Peyer's patch (tissue), 4 donors: ENCODE data around the gene KRTAP1-1. TPM values are rescaled to one million over a fixed set of nuclear protein-coding genes. Genes with fewer than 3 reads are reported as not detected.
"Not testable (repeated sequence)": the region's sequence is repeated elsewhere in the genome, so short reads cannot be mapped to it uniquely, and the experiment has no call there.

Experiments
- DNase-seq, 3 donors: peaks; one replicate each; pipeline ENCODE4 v3.0.0-alpha.2; 2017 to 2019
- H3K27ac ChIP-seq, 4 donors: fragments of 200-600 bp; sonication (generic); one replicate each; pipeline ENCODE4 v1.5.1; 2016 to 2019
- H3K27me3 ChIP-seq, 2 donors: fragments of 200-600 bp; sonication (generic); one replicate each; pipeline ENCODE4 v1.5.1; 2019
- H3K36me3 ChIP-seq, 3 donors: fragments of 200-600 bp; sonication (generic); one replicate each; pipeline ENCODE4 v1.5.1; 2016 to 2019
- H3K4me1 ChIP-seq, 4 donors: fragments of 200-600 bp; sonication (generic); one replicate each; pipeline ENCODE4 v1.5.1; 2016 to 2019
- H3K4me3 ChIP-seq, 4 donors: fragments of 200-600 bp; sonication (generic); 1 replicate in 3 of 4; 2 replicates in 1 of 4; pipeline ENCODE4 v1.5.1; 2016 to 2019; ENCODE audit warnings: mild to moderate bottlenecking in 1 of 4
- H3K9me3 ChIP-seq, 4 donors: fragments of 200-600 bp; sonication (generic); one replicate each; pipeline ENCODE4 v1.5.1; 2016 to 2019; ENCODE audit warnings: mild to moderate bottlenecking in 1 of 4
- POLR2A ChIP-seq, 2 donors: fragments of 450-650 bp; IDR thresholded peaks; one replicate each; pipeline ENCODE4 v1.5.1; 2017; ENCODE audit warnings: antibody characterized with exemption in 2 of 2, mild to moderate bottlenecking in 2 of 2, moderate library complexity in 2 of 2
- total RNA-seq, 4 donors: library from RNA; depleted of rRNA; stranded (reverse); fragments of >200 nt; gene quantifications; one replicate each; pipeline ENCODE4 v1.1.0, GENCODE V29; 2016
- TF ChIP-seq, protein P1 (sequence below), 6 experiments: fragments of 450-650 bp in 4 of 6; fragments of 200-600 bp in 2 of 6; sonication (generic) in 1 of 6; IDR thresholded peaks; one replicate each; pipeline ENCODE4 v1.5.1; 2017 to 2019; ENCODE audit warnings: antibody characterized with exemption in 6 of 6, mild to moderate bottlenecking in 3 of 6, moderate library complexity in 1 of 6

Gene KRTAP1-1
- total RNA-seq, 4 donors from 2014 or later = not detected

DNA sequence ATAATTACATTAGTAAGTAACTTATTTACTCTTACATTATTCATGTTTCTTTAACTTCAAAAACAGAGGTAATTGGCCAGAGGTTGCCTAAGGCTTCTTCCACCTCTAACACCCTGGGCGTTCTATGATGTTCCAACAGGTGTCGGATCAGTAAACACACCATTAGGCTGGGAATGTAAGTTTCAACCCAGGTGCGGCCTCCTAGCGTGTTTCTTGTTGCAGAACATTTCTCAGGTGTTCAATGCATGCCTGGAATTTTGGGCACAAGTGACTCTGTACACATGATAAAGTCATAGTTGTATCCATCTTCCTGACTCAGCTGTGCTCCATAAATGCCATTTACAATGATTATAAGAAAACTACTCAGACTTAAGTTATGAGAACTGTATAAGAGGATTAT, 12.8 kb upstream of the KRTAP1-1 start:
- H3K4me3 ChIP-seq = no peak overlapping the region
- H3K4me1 ChIP-seq = no peaks in the 10 kb centered on the region
- TF ChIP-seq, protein P1, sequence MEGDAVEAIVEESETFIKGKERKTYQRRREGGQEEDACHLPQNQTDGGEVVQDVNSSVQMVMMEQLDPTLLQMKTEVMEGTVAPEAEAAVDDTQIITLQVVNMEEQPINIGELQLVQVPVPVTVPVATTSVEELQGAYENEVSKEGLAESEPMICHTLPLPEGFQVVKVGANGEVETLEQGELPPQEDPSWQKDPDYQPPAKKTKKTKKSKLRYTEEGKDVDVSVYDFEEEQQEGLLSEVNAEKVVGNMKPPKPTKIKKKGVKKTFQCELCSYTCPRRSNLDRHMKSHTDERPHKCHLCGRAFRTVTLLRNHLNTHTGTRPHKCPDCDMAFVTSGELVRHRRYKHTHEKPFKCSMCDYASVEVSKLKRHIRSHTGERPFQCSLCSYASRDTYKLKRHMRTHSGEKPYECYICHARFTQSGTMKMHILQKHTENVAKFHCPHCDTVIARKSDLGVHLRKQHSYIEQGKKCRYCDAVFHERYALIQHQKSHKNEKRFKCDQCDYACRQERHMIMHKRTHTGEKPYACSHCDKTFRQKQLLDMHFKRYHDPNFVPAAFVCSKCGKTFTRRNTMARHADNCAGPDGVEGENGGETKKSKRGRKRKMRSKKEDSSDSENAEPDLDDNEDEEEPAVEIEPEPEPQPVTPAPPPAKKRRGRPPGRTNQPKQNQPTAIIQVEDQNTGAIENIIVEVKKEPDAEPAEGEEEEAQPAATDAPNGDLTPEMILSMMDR (IDR thresholded peaks at IDR 0.05) = no peak
- TF ChIP-seq POLR2A (IDR thresholded peaks at IDR 0.05) = no peak
- peaks cover 0 to under 1% of the 10 kb centered on the region in 2 donors for H3K27me3 ChIP-seq
- DNase-seq = no peak
- no peaks in the 10 kb centered on the region for H3K36me3 ChIP-seq
- no peaks in the 10 kb centered on the region for H3K9me3 ChIP-seq
- H3K27ac ChIP-seq = no peak overlapping the region

DNA sequence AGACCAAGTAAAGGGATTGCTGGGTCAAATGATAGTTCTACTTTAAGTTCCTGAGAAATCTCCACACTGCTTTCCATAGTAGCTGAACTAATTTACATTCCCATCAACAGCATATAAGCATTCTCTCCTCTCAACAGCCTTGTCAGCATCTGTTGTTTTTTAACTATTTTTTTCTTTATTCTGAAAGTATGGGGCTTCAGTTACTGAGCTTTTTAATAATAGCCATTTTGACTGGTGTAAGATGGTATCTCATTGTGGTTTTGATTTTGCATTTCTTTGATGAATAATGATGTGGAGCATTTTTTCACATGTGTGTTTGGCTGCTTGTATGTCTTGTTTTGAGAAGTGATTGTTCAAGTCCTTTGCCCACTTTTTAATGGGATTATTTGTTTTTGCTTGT, 11.3 kb upstream of the KRTAP1-1 start:
- no peaks in the 10 kb centered on the region for H3K9me3 ChIP-seq
- H3K27me3 ChIP-seq = peaks cover 0 to 6% of the 10 kb centered on the region in 2 donors
- H3K4me1 ChIP-seq = no peaks in the 10 kb centered on the region
- no peak overlapping the region for H3K4me3 ChIP-seq
- DNase-seq = no peak
- H3K27ac ChIP-seq = no peak overlapping the region
- no peak for TF ChIP-seq POLR2A (IDR thresholded peaks at IDR 0.05)
- TF ChIP-seq, protein P1 (IDR thresholded peaks at IDR 0.05) = no peak
- H3K36me3 ChIP-seq = no peaks in the 10 kb centered on the region

DNA sequence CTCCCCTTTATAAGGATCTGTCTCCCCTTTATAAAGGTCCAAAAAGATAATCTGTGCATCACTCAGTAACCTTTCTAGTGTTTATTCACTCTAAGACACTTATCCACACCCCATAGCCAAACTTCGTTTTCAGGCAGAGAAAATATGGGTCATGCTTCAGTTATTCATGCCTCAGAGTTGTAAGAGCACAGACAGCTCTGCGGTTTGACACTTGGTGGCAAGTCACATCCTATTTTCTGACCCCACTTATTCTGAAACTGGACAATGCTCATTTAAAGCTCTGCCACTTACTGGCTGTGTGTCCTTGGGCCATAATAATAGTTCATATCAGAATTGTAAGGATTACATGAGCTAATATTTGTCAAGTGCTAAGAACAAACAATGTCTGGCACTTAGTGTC, 7.9 kb upstream of the KRTAP1-1 start:
- DNase-seq = no peak
- Histone ChIP-seq H3K4me3 (no peak overlapping the region), H3K27me3 (peaks cover 0 to 6% of the 10 kb centered on the region in 2 donors), H3K9me3 (no peaks in the 10 kb centered on the region), H3K27ac (no peak overlapping the region), H3K4me1 (no peaks in the 10 kb centered on the region), H3K36me3 (no peaks in the 10 kb centered on the region)
- TF ChIP-seq, protein P1 (IDR thresholded peaks at IDR 0.05) = no peak
- TF ChIP-seq POLR2A (IDR thresholded peaks at IDR 0.05) = no peak

DNA sequence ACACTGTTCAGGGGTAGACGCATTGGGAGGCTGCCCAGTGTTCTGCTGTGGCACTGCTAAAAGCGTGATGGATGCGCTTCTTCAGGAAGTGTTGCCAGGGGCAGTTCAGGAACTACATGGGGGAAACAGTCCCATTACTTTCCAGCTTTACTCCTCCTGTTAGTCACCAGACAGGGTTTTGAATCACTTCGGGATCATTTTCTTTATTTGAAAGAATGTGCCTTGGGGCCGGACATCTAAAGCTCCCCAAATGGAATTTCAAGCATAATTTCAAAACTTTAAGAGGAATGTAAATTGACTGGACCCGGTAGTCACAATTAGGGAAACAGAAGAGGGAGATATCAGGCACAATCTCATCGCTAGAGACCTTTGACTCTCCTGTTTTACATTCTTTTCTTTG, 7.2 kb upstream of the KRTAP1-1 start:
- Histone ChIP-seq H3K27ac (no peak overlapping the region), H3K27me3 (peaks cover 0 to 6% of the 10 kb centered on the region in 2 donors), H3K36me3 (no peaks in the 10 kb centered on the region), H3K9me3 (no peaks in the 10 kb centered on the region), H3K4me1 (no peaks in the 10 kb centered on the region), H3K4me3 (no peak overlapping the region)
- no peak for TF ChIP-seq POLR2A (IDR thresholded peaks at IDR 0.05)
- TF ChIP-seq, protein P1 (IDR thresholded peaks at IDR 0.05) = no peak
- no peak for DNase-seq

DNA sequence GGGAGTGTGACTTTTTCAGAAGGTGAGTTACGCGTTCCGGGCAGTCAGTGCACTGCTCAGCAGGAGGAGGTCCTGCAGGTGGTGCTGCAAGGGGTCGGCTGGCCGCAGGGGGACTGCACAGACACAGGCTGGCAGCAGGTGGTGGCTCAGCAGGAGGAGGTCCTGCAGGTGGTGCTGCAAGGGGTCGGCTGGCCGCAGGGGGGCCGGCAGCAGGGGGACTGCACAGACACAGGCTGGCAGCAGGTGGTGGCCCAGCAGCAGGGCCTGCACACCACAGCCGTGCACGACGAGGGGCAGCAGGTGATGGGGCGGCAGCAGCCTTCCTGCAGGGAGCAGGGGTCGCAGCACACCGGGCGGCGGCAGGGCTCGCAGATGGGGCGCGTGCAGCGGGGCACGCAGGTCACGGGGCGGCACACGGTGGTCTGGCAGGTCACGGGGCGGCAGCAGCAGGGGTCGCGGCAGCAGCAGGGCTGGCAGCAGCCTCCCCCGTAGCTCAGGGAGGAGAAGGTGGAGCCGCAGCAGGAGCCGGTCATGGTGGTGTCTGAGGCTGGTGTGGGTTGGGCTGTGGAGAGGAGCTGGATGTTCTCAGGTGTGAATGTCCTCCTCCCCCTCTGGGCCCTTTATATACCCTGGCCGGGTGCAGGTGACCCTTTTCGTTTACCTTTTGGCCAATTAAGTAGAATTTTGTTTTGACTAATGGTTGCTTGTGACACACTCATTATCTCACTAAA, 5.7 kb upstream of the KRTAP1-1 start, which contains the start of gene KRTAP2-1:
TSS of gene KRTAP2-1 (minus strand) at position 582 of the 731 bp plus-strand sequence. CDS start at position 533, 49 bp downstream.
- H3K9me3 ChIP-seq, H3K4me3 ChIP-seq, H3K27ac ChIP-seq, H3K4me1 ChIP-seq, H3K36me3 ChIP-seq, H3K27me3 ChIP-seq, DNase-seq: not testable (repeated sequence)

DNA sequence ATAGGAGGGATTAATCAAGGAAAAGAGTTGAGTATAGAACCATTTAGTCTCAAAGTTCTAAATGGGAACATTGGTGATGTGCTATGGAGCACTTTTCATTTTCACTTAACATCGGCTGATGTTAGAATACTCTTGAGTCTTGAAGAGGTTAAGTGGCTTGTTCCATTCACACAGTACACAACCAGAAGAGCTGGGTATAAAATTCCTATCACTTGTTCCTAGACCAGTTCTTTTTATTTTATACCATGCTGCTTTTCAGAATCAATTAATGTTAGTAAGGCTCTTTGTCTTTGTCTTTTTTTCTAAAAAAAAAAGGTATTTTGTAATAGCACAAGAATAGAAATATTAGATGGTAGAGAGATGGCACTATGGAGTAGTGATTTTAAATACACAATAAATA, 1.7 kb upstream of the KRTAP1-1 start:
- Histone ChIP-seq H3K36me3 (no peaks in the 10 kb centered on the region), H3K4me3 (no peak overlapping the region), H3K4me1 (no peaks in the 10 kb centered on the region), H3K27ac (no peak overlapping the region), H3K27me3 (no peaks in the 10 kb centered on the region), H3K9me3 (no peaks in the 10 kb centered on the region)
- no peak for DNase-seq
- TF ChIP-seq POLR2A (IDR thresholded peaks at IDR 0.05) = no peak
- TF ChIP-seq, protein P1 (IDR thresholded peaks at IDR 0.05) = no peak
